Measurements from ENCODE around the gene KLK5. TPM values are rescaled to one million over a fixed set of nuclear protein-coding genes. Genes with fewer than 3 reads are reported as not detected.

KLK5 gene, protein sequence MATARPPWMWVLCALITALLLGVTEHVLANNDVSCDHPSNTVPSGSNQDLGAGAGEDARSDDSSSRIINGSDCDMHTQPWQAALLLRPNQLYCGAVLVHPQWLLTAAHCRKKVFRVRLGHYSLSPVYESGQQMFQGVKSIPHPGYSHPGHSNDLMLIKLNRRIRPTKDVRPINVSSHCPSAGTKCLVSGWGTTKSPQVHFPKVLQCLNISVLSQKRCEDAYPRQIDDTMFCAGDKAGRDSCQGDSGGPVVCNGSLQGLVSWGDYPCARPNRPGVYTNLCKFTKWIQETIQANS
- total RNA-seq, result 10 to 100 TPM in 1 of 4 donors, 1 to 10 TPM in 2, not detected in 1; 3.3 to 12.2 (median 9.7) TPM

DNA sequence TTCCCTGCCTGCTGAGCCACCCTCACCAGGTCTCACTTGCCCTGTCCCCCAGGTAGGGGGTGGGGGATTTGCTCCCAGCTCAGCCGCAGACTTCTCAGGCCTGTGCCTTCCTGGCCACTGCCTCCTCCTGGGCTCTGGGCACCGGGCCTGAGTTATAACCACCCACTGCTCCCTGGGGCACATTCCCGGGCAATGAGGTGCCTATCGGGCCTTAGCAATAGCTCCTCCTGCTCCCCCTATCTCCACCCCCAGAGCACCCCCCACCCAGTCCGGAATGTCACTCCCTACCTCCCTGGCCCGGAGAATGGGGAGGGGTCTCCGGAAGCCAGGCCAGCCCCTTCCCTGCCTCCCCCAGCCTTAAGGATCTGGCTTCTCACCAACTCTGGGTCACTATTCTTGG lies at the start of gene KLK5:
KLK5 (minus strand) TSS at position 129 of the 400 bp plus-strand sequence. CDS start 381 bp downstream, outside the sequence.
- no peak for DNase-seq (ENCODE audit: low spot score)
- TF ChIP-seq, protein P1, sequence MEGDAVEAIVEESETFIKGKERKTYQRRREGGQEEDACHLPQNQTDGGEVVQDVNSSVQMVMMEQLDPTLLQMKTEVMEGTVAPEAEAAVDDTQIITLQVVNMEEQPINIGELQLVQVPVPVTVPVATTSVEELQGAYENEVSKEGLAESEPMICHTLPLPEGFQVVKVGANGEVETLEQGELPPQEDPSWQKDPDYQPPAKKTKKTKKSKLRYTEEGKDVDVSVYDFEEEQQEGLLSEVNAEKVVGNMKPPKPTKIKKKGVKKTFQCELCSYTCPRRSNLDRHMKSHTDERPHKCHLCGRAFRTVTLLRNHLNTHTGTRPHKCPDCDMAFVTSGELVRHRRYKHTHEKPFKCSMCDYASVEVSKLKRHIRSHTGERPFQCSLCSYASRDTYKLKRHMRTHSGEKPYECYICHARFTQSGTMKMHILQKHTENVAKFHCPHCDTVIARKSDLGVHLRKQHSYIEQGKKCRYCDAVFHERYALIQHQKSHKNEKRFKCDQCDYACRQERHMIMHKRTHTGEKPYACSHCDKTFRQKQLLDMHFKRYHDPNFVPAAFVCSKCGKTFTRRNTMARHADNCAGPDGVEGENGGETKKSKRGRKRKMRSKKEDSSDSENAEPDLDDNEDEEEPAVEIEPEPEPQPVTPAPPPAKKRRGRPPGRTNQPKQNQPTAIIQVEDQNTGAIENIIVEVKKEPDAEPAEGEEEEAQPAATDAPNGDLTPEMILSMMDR (IDR thresholded peaks at IDR 0.05), result no peak
- ATAC-seq (ENCODE audit: low FRiP score), result peak; percentile 84

DNA sequence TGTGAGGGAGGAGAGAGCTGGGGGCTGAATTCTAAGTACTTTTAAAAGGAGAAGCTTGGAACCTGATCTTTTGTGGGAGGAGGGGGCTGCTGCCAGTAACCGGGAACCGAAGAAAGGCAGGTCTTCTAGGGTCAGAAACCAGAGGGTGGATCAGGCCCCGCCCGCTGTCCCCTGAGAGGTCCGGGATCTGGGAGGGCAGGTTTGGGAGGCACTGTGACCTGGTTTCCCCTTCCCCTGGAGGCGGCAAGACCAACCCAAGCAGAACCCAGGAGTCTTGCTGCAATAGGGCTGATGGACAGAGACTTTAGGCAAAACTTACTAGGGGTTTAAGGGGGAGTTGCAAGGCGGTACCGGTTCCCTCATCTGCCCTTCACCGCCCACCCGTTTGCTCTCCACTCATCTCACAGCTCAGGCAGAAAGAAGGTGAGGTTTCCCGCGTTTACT lies 49.3 kb upstream of the KLK5 start:
- peak; percentile 65 for ATAC-seq (ENCODE audit: low FRiP score)
- TF ChIP-seq, protein P1 (IDR thresholded peaks at IDR 0.05), result no peak
- DNase-seq (ENCODE audit: low spot score), result no peak

DNA sequence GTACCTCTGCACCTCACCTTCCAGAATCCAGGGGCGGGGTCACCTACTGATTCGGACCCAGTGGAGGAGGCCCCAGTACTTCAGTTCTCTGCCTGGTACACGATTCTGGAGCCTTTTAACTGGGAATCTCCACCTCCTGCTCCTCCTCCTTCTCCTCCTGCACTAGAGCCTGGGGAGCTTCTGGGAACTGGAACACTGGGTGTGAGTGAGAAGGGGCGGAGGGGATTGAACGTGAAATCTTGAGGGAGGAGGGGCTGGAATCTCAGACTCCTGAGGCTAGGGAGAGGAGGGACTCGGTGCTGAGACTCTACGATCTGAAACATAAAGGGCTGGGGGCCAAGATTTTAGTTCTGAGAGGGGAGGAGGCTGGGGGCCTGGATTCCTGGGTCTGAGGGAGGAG lies 48.7 kb upstream of the KLK5 start, which contains the start of gene KLK8:
KLK8 (minus strand) TSS at position 90 of the 400 bp plus-strand sequence. CDS start 437 bp downstream, outside the sequence.
- DNase-seq (ENCODE audit: low spot score) (no peak), ATAC-seq (ENCODE audit: low FRiP score) (peak; percentile 80)
- TF ChIP-seq, protein P1 (IDR thresholded peaks at IDR 0.05), result no peak

DNA sequence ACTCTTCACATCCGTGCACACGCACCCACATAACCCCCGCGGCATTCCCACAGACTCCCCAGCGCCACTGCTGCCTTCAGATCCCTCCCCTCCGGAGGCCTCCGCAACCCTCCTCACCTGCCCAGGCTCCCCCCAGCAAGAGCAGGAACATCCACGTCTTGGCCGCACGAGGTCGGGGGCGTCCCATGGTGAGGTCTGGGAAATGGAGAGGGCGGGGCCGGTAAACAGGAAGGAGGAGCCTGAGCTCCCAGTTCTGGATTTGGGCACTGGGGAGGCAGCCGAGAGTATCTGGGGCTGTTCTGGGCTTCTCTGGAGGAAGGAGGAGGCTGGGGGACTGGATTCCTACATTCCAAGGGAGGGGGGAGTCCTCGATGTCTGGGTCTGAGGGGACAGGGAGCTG lies 48.1 kb upstream of the KLK5 start:
- ATAC-seq (ENCODE audit: low FRiP score) (peak; percentile 64), DNase-seq (ENCODE audit: low spot score) (no peak)
- TF ChIP-seq, protein P1 (IDR thresholded peaks at IDR 0.05), result no peak

DNA sequence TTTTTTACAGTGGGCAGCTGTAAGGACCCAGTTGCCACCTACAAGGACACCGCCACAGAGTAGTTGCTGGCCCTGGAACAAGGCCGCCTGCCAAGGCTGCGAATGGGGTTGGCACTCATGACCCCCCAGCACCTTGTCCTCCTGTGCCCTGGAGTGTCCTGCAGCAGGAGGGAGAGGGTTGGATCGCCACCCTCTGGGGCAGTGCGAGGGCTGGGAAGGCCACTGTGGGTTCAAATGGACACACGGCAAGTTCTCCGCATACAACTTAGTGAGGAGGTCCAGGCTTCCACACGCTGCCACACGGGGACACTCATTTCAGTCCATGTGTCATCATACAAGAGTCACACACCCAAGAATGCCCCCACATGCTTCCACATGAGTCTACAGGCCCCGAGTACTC lies 47.6 kb upstream of the KLK5 start:
- TF ChIP-seq, protein P1 (IDR thresholded peaks at IDR 0.05), result no peak
- ATAC-seq (ENCODE audit: low FRiP score) (no peak), DNase-seq (ENCODE audit: low spot score) (no peak)

DNA sequence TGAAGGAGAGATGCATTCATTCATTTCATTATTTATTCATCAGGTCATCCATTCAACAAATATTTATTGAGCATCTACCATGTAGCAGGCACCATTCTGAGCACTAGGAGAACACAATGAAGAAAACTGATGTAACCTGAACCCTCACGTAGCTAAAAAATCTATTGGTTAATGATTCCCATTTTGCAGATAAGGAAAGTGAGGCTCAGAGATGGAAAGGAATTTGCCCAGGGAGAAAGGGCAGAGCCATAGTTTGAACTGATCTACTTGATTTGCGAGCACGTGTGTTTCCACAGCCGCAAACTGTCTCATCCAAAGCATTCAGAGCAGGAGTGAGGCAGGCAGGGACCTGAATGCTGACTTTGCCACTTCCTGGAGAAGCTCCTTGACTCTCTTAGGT lies 45.8 kb upstream of the KLK5 start:
- TF ChIP-seq, protein P1 (IDR thresholded peaks at IDR 0.05), result no peak
- no peak for DNase-seq (ENCODE audit: low spot score)
- no peak for ATAC-seq (ENCODE audit: low FRiP score)

DNA sequence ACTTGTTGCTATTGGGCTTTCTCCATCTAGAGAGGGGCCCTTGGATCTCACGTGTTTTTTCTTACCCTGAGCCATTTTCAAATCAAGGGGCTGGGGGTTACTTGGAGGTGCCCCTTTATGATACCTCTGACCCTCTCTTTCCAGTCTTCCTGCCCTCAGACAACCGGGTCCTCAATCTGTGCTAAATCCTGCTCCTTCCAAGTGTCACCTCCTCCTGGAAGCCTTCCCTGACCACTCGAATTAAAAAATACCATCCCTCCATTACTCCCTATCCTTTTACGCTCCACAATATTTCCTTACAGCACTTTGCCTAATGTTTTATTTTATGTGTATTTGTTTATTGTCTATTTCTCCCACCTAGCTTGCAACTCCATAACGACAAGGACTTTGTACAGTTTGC lies 45.2 kb upstream of the KLK5 start:
- ATAC-seq (ENCODE audit: low FRiP score) (no peak), DNase-seq (ENCODE audit: low spot score) (no peak)
- TF ChIP-seq, protein P1 (IDR thresholded peaks at IDR 0.05), result no peak

All from omental fat pad (tissue), 4 donors.